Kidney (tissue), 14 donors: Measurements from ENCODE around the gene MEA1. TPM values are rescaled to one million over a fixed set of nuclear protein-coding genes. Genes with fewer than 3 reads are reported as not detected.

Experiments
- DNase-seq, 5 donors: peaks; one replicate each; pipeline ENCODE4 v3.0.0-alpha.2; 2013 to 2020
- FAIRE-seq: peaks from 2 replicates; lab custom pipeline; 2012; peaks lifted over from hg19 to GRCh38; lab: Jason Lieb, UNC
- H3K27ac ChIP-seq, 2 donors: one replicate each; pipeline ENCODE4 v1.7.0; 2013; ENCODE audit warnings: low read depth in 2 of 2, low read length in 2 of 2, inconsistent platforms in 1 of 2
- H3K27me3 ChIP-seq: one replicate; pipeline ENCODE4 v1.7.1; 2013; ENCODE audit warnings: low read length, inconsistent platforms; ENCODE audit not compliant: control insufficient read depth, insufficient read depth
- H3K36me3 ChIP-seq, 3 donors: one replicate each; pipeline versions ENCODE4 v1.7.0 to v1.7.1; 2013; ENCODE audit warnings: low read length in 3 of 3, control low read depth in 1 of 3, inconsistent platforms in 1 of 3; ENCODE audit not compliant: insufficient read depth in 3 of 3, control insufficient read depth in 2 of 3
- H3K4me1 ChIP-seq, 3 donors: one replicate each; pipeline versions ENCODE4 v1.7.0 to v1.7.1; 2013; ENCODE audit warnings: low read length in 3 of 3, inconsistent platforms in 1 of 3, low read depth in 1 of 3; ENCODE audit not compliant: control insufficient read depth in 2 of 3, insufficient read depth in 2 of 3
- H3K4me3 ChIP-seq, 3 donors: one replicate each; pipeline versions ENCODE4 v1.7.0 to v1.8.1; 2013; ENCODE audit warnings: low read length in 3 of 3, control low read depth in 1 of 3, inconsistent platforms in 1 of 3
- H3K9ac ChIP-seq, 3 donors: one replicate each; pipeline versions ENCODE4 v1.7.0 to v1.7.1; 2013; ENCODE audit warnings: low read length in 3 of 3, control low read depth in 1 of 3, inconsistent platforms in 1 of 3
- H3K9me3 ChIP-seq, 3 donors: one replicate each; pipeline versions ENCODE4 v1.7.0 to v1.7.1; 2013; ENCODE audit warnings: low read length in 3 of 3, control low read depth in 1 of 3, inconsistent platforms in 1 of 3; ENCODE audit not compliant: control insufficient read depth in 2 of 3, insufficient read depth in 1 of 3
- intact Hi-C: fragments of 100-400 bp; cut with DNase I; formaldehyde crosslinking; loops from one replicate; pipeline ENCODE4 v1.11.1; 2022
- polyA plus RNA-seq: library from polyadenylated mRNA; stranded (reverse); fragments of 350-450 nt; fragmentation: Illumina TruSeq; extraction: RNeasy Lipid Tissue Mini Kit (QIAGEN cat#74804); gene quantifications from one replicate; pipeline ENCODE4 v1.2.3, GENCODE V29; 2014; ENCODE audit warnings: low read depth, low replicate concordance; ENCODE audit not compliant: insufficient read depth
- total RNA-seq: library from RNA; stranded (reverse); fragmentation: NEBNext Ultra II Directional; extraction: Animal tissue kit (Norgen Biotek cat#: 25700); gene quantifications from one replicate; pipeline ENCODE4 v1.2.1, GENCODE V29; 2021
- TF ChIP-seq, protein P1 (sequence below): IDR thresholded peaks from 3 replicates; pipeline ENCODE4 v1.5.1; 2012; ENCODE audit warnings: mild to moderate bottlenecking, moderate library complexity, borderline replicate concordance; ENCODE audit not compliant: insufficient read depth; ENCODE audit errors: extremely low read depth
- donor health status: control.
- donor health status: control.
- donor health status: control.
- donor health status: control.
- donor health status: control.
- donor health status: DM: yes; HTN: yes; CAD: no.
- donor health status: Normal renal cell carcinoma (clear cell type).

MEA1 gene
- total and polyA plus RNA-seq, 2 donors from 2014 or later = 53.2 to 149 TPM

GRCh38 chr6:42984924-42985475 lies 28.7 kb downstream of the MEA1 start:
- Histone ChIP-seq H3K27me3 (no peaks in the 10 kb centered on the region), H3K9ac (peak overlapping the region; percentile 6 to 30 (median 29)), H3K4me1 (peaks cover 2 to 15% (median 3%) of the 10 kb centered on the region in 3 donors), H3K27ac (peak overlapping the region in 1 of 2 donors; percentile 43), H3K4me3 (peak overlapping the region; percentile 53 to 83 (median 67)), H3K9me3 (no peaks in the 10 kb centered on the region), H3K36me3 (peaks cover 0 to 7% (median 0%) of the 10 kb centered on the region in 3 donors)
- TF ChIP-seq, protein P1, sequence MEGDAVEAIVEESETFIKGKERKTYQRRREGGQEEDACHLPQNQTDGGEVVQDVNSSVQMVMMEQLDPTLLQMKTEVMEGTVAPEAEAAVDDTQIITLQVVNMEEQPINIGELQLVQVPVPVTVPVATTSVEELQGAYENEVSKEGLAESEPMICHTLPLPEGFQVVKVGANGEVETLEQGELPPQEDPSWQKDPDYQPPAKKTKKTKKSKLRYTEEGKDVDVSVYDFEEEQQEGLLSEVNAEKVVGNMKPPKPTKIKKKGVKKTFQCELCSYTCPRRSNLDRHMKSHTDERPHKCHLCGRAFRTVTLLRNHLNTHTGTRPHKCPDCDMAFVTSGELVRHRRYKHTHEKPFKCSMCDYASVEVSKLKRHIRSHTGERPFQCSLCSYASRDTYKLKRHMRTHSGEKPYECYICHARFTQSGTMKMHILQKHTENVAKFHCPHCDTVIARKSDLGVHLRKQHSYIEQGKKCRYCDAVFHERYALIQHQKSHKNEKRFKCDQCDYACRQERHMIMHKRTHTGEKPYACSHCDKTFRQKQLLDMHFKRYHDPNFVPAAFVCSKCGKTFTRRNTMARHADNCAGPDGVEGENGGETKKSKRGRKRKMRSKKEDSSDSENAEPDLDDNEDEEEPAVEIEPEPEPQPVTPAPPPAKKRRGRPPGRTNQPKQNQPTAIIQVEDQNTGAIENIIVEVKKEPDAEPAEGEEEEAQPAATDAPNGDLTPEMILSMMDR = no peak
- DNase-seq (peak; percentile 17 to 76 (median 47)), FAIRE-seq (no peak)
- intact Hi-C loops = no loop called here

DNA sequence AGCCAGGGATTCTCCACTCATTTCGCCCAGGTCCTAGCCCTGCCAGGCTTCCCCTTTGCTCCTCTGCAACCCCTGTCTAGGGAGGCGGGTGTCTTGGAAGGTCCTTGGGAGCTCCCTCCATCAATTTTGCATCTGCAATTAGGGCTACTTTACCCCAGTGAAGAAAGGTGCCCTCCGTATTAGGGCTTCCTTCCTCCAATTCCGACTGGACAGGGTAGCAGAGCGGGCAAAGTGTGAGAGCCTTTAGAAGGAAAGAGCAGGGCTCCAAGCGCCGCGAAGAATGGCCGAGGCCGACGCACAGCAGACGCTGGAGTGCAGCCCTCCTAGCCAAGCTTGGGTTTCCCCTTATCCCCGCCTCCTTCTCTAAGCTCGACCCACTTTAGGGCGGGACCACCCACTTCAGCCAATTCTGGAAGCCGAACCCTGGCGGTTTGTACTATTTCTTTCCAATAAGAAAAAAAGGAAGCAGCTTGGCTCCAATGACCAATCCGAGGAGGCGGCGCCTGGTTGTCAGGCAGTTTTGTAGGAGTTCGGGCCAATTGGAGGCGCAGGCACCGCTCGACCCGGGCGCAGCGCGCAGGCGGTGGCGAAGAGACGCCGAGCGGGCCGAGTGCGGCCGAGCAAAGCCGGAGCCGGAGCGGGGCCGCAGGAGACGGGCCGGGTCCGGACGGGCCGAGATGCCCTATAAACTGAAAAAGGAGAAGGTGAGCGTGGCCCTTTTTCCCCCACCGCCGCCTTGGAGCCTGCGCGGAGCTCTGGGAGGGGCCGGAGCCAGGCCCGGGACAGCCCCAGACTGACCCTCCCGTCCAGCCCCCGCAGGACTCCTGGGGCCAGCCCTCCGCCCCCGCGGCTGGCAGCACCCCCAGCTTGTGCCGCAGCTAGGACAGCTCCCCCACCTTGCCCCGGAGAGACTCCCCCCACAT lies 29.5 kb downstream of the MEA1 start, which contains the start of gene PPP2R5D:
Gene PPP2R5D, plus strand, starts transcription at position 570 of the 923 bp plus-strand sequence. Its CDS starts 108 bp downstream, at position 678.
- peak; percentile 98 to 100 (median 99) for DNase-seq
- TF ChIP-seq, protein P1 = no peak
- Histone ChIP-seq H3K9ac (peak within 1 kb of the TSS; percentile 30 to 83 (median 69)), H3K27ac (peak within 1 kb of the TSS; percentile 46 to 77), H3K27me3 (no peaks in the 10 kb centered on the region), H3K9me3 (no peaks in the 10 kb centered on the region), H3K36me3 (peaks cover 0 to 2% (median 0%) of the 10 kb centered on the region in 3 donors), H3K4me3 (peak within 1 kb of the TSS; percentile 73 to 85 (median 83)), H3K4me1 (peaks cover 2 to 22% (median 7%) of the 10 kb centered on the region in 3 donors)
- FAIRE-seq = peak; percentile 92
- intact Hi-C loops = no loop called here

GRCh38 chr6:42981836-42982235 lies 31.9 kb downstream of the MEA1 start:
- Histone ChIP-seq H3K9me3 (no peaks in the 10 kb centered on the region), H3K4me1 (peaks cover 2 to 28% (median 10%) of the 10 kb centered on the region in 3 donors), H3K36me3 (no peaks in the 10 kb centered on the region), H3K27me3 (no peaks in the 10 kb centered on the region), H3K9ac (no peak overlapping the region), H3K4me3 (no peak overlapping the region), H3K27ac (no peak overlapping the region)
- DNase-seq = no peak
- no peak for FAIRE-seq
- intact Hi-C loops = no loop called here
- TF ChIP-seq, protein P1 = no peak
